ENCODE data around the gene KPNB1.

DNA sequence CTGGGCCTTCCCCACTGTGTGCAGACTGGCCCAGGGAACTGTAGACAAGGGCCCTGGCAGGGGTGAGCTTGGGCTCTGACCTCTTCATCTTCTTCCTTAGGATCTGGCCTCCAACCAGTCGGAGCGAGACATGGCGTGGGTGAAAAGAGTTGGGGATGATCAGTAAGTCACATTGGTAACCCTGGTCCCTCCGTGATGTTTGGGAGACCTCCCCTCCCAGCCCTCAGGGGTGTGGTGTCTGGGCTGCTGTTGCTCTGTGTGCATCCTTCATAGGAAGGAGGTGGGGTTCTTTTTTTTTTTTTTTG is 49.8 kb downstream of the KPNB1 start:
- TF ChIP-seq, protein P1, sequence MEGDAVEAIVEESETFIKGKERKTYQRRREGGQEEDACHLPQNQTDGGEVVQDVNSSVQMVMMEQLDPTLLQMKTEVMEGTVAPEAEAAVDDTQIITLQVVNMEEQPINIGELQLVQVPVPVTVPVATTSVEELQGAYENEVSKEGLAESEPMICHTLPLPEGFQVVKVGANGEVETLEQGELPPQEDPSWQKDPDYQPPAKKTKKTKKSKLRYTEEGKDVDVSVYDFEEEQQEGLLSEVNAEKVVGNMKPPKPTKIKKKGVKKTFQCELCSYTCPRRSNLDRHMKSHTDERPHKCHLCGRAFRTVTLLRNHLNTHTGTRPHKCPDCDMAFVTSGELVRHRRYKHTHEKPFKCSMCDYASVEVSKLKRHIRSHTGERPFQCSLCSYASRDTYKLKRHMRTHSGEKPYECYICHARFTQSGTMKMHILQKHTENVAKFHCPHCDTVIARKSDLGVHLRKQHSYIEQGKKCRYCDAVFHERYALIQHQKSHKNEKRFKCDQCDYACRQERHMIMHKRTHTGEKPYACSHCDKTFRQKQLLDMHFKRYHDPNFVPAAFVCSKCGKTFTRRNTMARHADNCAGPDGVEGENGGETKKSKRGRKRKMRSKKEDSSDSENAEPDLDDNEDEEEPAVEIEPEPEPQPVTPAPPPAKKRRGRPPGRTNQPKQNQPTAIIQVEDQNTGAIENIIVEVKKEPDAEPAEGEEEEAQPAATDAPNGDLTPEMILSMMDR (IDR thresholded peaks at IDR 0.05), result no peak
- no peak for TF ChIP-seq POLR2A (IDR thresholded peaks at IDR 0.05)
- no peak for TF ChIP-seq POLR2AphosphoS5 (IDR thresholded peaks at IDR 0.05)

Measured in prostate gland (tissue), 2 donors.